ENCODE measurements around the gene CDSN.

DNA sequence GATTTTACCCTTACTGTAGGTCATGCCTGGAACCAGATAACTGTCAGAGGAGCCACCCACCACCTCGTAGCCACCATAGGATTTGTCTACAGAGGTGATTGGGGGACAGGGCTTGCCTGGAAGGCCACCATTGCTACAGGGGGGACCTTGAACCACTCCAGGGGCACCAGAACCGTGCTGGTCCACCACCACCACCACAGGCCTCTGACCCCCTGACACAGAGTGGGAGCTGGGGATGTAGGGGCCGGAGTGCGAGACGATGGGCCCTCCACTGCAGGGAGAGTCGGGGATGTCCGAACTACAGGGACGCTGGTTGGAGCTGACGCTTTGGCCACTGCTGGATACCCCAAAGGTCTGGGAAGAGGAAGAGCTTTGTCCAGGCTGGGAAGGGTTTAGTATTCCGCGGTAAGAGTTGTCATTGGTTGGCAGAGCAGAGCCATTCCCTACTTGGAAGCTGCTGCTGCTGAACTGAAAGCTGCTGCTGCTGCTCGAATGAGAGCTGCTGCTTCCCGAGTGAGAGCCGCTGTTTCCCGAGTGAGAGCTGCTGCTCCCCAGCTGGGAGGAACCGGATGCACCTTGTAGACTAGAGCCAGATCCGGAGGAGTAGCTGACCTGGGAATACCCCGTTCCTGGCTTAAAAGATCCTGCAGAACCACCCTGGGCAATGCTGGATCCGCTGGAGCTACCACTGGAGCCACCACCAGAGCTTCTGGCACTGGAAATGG lies 3.4 kb downstream of the CDSN start:
- TF ChIP-seq EP300 (IDR thresholded peaks at IDR 0.05; ENCODE audit: borderline replicate concordance) (no peak), RAD21 (IDR thresholded peaks at IDR 0.05; ENCODE audit: low read depth) (no peak), FOXM1 (IDR thresholded peaks at IDR 0.05; ENCODE audit: borderline replicate concordance, low read depth) (no peak), TEAD4 (IDR thresholded peaks at IDR 0.05) (no peak)
- TF ChIP-seq, protein P1, sequence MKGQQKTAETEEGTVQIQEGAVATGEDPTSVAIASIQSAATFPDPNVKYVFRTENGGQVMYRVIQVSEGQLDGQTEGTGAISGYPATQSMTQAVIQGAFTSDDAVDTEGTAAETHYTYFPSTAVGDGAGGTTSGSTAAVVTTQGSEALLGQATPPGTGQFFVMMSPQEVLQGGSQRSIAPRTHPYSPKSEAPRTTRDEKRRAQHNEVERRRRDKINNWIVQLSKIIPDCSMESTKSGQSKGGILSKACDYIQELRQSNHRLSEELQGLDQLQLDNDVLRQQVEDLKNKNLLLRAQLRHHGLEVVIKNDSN (IDR thresholded peaks at IDR 0.05), result no peak
- TF ChIP-seq, protein P2, sequence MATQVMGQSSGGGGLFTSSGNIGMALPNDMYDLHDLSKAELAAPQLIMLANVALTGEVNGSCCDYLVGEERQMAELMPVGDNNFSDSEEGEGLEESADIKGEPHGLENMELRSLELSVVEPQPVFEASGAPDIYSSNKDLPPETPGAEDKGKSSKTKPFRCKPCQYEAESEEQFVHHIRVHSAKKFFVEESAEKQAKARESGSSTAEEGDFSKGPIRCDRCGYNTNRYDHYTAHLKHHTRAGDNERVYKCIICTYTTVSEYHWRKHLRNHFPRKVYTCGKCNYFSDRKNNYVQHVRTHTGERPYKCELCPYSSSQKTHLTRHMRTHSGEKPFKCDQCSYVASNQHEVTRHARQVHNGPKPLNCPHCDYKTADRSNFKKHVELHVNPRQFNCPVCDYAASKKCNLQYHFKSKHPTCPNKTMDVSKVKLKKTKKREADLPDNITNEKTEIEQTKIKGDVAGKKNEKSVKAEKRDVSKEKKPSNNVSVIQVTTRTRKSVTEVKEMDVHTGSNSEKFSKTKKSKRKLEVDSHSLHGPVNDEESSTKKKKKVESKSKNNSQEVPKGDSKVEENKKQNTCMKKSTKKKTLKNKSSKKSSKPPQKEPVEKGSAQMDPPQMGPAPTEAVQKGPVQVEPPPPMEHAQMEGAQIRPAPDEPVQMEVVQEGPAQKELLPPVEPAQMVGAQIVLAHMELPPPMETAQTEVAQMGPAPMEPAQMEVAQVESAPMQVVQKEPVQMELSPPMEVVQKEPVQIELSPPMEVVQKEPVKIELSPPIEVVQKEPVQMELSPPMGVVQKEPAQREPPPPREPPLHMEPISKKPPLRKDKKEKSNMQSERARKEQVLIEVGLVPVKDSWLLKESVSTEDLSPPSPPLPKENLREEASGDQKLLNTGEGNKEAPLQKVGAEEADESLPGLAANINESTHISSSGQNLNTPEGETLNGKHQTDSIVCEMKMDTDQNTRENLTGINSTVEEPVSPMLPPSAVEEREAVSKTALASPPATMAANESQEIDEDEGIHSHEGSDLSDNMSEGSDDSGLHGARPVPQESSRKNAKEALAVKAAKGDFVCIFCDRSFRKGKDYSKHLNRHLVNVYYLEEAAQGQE (IDR thresholded peaks at IDR 0.05; ENCODE audit: low read depth), result no peak
